ENCODE measurements around the gene LPO. TPM values are rescaled to one million over a fixed set of nuclear protein-coding genes. Genes with fewer than 3 reads are reported as not detected.

The LPO gene
- total and polyA plus RNA-seq, 9 of the 15 experiments (the other 6 are each of a cell fraction or from before 2014, with no cell fraction given), result 0.07 to 0.11 TPM; not detected in 7

- TF ChIP-seq ELF1 (tag; IDR thresholded peaks at IDR 0.05), result no peak
- TF ChIP-seq ARNT (IDR thresholded peaks at IDR 0.05), result no peak
- no peak for TF ChIP-seq CEBPG (CRISPR knock-in tag; IDR thresholded peaks at IDR 0.05)
- no peak for TF ChIP-seq CEBPG (tag; conservative IDR thresholded peaks at IDR 0.05 in 1 of 2, IDR thresholded peaks at IDR 0.05 in 1 of 2)
- no peak for TF ChIP-seq NFIX (CRISPR knock-in tag; IDR thresholded peaks at IDR 0.05; ENCODE audit: low read depth)
- TF ChIP-seq ZFX (CRISPR knock-in tag; IDR thresholded peaks at IDR 0.05), result no peak
These were observed 38.0 kb downstream of the LPO start (continued) for GRCh38 chr17:58276423-58276822.

- Histone ChIP-seq H3K36me3 (ENCODE audit: control insufficient read depth, insufficient read depth, low read length) (no peaks in the 10 kb centered on the region), H3K4me2 (ENCODE audit: insufficient read depth, low read length) (0 out of 2 replicates have a peak overlapping the region, but pooled peaks have one; percentile 3), H3K9me1 (ENCODE audit: control insufficient read depth, insufficient read depth, low read length) (no peaks in the 10 kb centered on the region), H3K79me2 (ENCODE audit: control insufficient read depth, insufficient read depth, low read length) (no peaks in the 10 kb centered on the region), H3K27me3 (ENCODE audit: control insufficient read depth in 2 of 2, insufficient read depth in 2 of 2, low read length in 2 of 2) (peaks cover 30 to 78% of the 10 kb centered on the region in 2 experiments; a peak in 4 of 5 replicates), H3K4me3 (no peak overlapping the region), H3K27ac (ENCODE audit: extremely low read depth, low read depth, low read length) (no peak overlapping the region), H4K20me1 (replicated peaks; ENCODE audit: control insufficient read depth, insufficient read depth, low read length) (peaks cover 2% of the 10 kb centered on the region; the same call in 1 of the 2 replicates), H3K4me1 (replicated peaks in 1 of 2; ENCODE audit: control insufficient read depth in 2 of 2, insufficient read depth in 2 of 2, low read length in 2 of 2) (peaks cover 5 to 21% of the 10 kb centered on the region in 2 experiments; a peak in 3 of 5 replicates), H3K9me3 (replicated peaks; ENCODE audit: control insufficient read depth, insufficient read depth, low read depth, low read length) (no peaks in the 10 kb centered on the region), H2AFZ (ENCODE audit: low read depth, low read length) (peak overlapping the region; percentile 76; the same call in 1 of the 2 replicates), H3K9ac (ENCODE audit: insufficient read depth in 1 of 2, low read depth in 2 of 2, low read length in 2 of 2) (no peak overlapping the region)
- ATAC-seq (peak; percentile 71), DNase-seq (ENCODE audit: extremely low read depth in 1 of 4, low spot score in 3 of 4) (peak; percentile 63 to 69 (median 64)), FAIRE-seq (peak; percentile 49)
- ChIA-PET CTCF (ENCODE audit: low intra/inter-chr PET ratio) (interaction anchor here (0.6 kb wide), 1 partner anchor 168 kb away, joined by 3 read pairs; no protein-coding TSS in a partner anchor), POLR2A (interaction anchor here (0.7 to 1.0 kb wide), 2 partner anchors 49 to 55 kb away, joined by 3 read pairs; no protein-coding TSS in a partner anchor)
- 2% methylated on average over 5 of the region's 5 CpGs for WGBS (ENCODE audit: insufficient coverage, low coverage, missing lambda C conversion rate)
- in situ Hi-C loops (cut with MboI) (loop anchor here (25.0 kb wide), 1 partner anchor 735 kb away; no protein-coding TSS in a partner anchor), intact Hi-C loops (cut with micrococcal nuclease) (loop anchor here (1.0 kb wide), 1 partner anchor 170 kb away; no protein-coding TSS in a partner anchor)
- no TSS peak for BruUV-seq (replicated peaks)
- TF ChIP-seq CTCF (IDR thresholded peaks at IDR 0.05 in 2 of 3, conservative IDR thresholded peaks at IDR 0.05 in 1 of 3; ENCODE audit: insufficient read depth in 2 of 3, low read depth in 1 of 3, low read length in 3 of 3), result peak; percentile 59 to 79 (median 66)
- peak; percentile 87 for TF ChIP-seq CTCFL (IDR thresholded peaks at IDR 0.05; ENCODE audit: borderline replicate concordance, insufficient read depth, low read depth, low read length, poor library complexity, severe bottlenecking)
- no peak for TF ChIP-seq U2AF1 (optimal IDR thresholded peaks at IDR 0.05; ENCODE audit: low read depth, low read length)
- peak; percentile 27; the same call in 1 of the 2 replicates for TF ChIP-seq SMC3 (conservative IDR thresholded peaks at IDR 0.05; ENCODE audit: insufficient read depth, low read depth, low read length)
- TF ChIP-seq RBBP5 (IDR thresholded peaks at IDR 0.05; ENCODE audit: borderline replicate concordance, insufficient read depth, low read length, poor library complexity, severe bottlenecking), result no peak
- TF ChIP-seq CREM (IDR thresholded peaks at IDR 0.05; ENCODE audit: low read depth), result no peak
- TF ChIP-seq LCOR (CRISPR knock-in tag; IDR thresholded peaks at IDR 0.05), result 0 out of 2 replicates have a peak, but pooled peaks have one; percentile 64
- TF ChIP-seq CREB1 (IDR thresholded peaks at IDR 0.05), result no peak
- no peak for TF ChIP-seq CREB1 (CRISPR knock-in tag; IDR thresholded peaks at IDR 0.05)
- no peak for TF ChIP-seq CREBBP (IDR thresholded peaks at IDR 0.05; ENCODE audit: low read depth, low read length)
- TF ChIP-seq KLF16 (IDR thresholded peaks at IDR 0.05), result peak; percentile 4; the same call in 1 of the 2 replicates
These were observed 38.9 kb downstream of the LPO start for GRCh38 chr17:58277107-58277801.

Data from K562 (cell line).